HUES6 (cell line): ENCODE data around the gene PDE4D.

Source experiments
- H3K27ac ChIP-seq: 2 replicates; pipeline ENCODE4 v1.7.0; 2013; ENCODE audit warnings: low read depth, mild to moderate bottlenecking, low read length, inconsistent platforms
- H3K27me3 ChIP-seq: 2 replicates; pipeline ENCODE4 v1.6.1; 2013; ENCODE audit warnings: low read length; ENCODE audit not compliant: control insufficient read depth, insufficient read depth
- H3K36me3 ChIP-seq: 2 replicates; pipeline ENCODE4 v1.6.1; 2013; ENCODE audit warnings: low read length; ENCODE audit not compliant: control insufficient read depth, insufficient read depth
- H3K4me1 ChIP-seq: 2 replicates; pipeline ENCODE4 v1.6.1; 2013; ENCODE audit warnings: low read length; ENCODE audit not compliant: control insufficient read depth, insufficient read depth
- H3K4me3 ChIP-seq: 2 replicates; pipeline ENCODE4 v1.5.1; 2013; ENCODE audit warnings: low read depth, low read length
- H3K9ac ChIP-seq: one replicate; pipeline ENCODE4 v1.6.1; 2013; ENCODE audit warnings: mild to moderate bottlenecking, low read length
- H3K9me3 ChIP-seq: 2 replicates; pipeline ENCODE4 v1.6.1; 2013; ENCODE audit warnings: low read depth, low read length; ENCODE audit not compliant: control insufficient read depth, insufficient read depth

PDE4D gene

GRCh38 chr5:59371525-59372127 is 521.9 kb downstream of the PDE4D start:
- Histone ChIP-seq H3K9ac (no peak overlapping the region), H3K27me3 (no peaks in the 10 kb centered on the region), H3K4me1 (peaks cover 7% of the 10 kb centered on the region), H3K4me3 (no peak overlapping the region), H3K36me3 (no peaks in the 10 kb centered on the region), H3K9me3 (peaks cover 10% of the 10 kb centered on the region; the same call in 1 of the 2 replicates), H3K27ac (no peak overlapping the region)

- Histone ChIP-seq H3K27me3 (no peaks in the 10 kb centered on the region), H3K27ac (no peak overlapping the region), H3K4me3 (no peak overlapping the region), H3K9ac (no peak overlapping the region), H3K4me1 (peaks cover 7% of the 10 kb centered on the region), H3K9me3 (0 out of 2 replicates have a peak, but pooled peaks cover 6% of the 10 kb centered on the region), H3K36me3 (no peaks in the 10 kb centered on the region)
These were observed 524.6 kb downstream of the PDE4D start for GRCh38 chr5:59368951-59369350.

GRCh38 chr5:59367791-59368394 is 525.6 kb downstream of the PDE4D start:
- Histone ChIP-seq H3K36me3 (no peaks in the 10 kb centered on the region), H3K27ac (no peak overlapping the region), H3K9ac (no peak overlapping the region), H3K9me3 (no peaks in the 10 kb centered on the region), H3K27me3 (no peaks in the 10 kb centered on the region), H3K4me1 (peaks cover 7% of the 10 kb centered on the region), H3K4me3 (no peak overlapping the region)

- H3K4me1 ChIP-seq = peaks cover 7% of the 10 kb centered on the region
- no peak overlapping the region for H3K9ac ChIP-seq
- no peaks in the 10 kb centered on the region for H3K36me3 ChIP-seq
- no peak overlapping the region for H3K27ac ChIP-seq
- no peaks in the 10 kb centered on the region for H3K27me3 ChIP-seq
- no peaks in the 10 kb centered on the region for H3K9me3 ChIP-seq
- H3K4me3 ChIP-seq = no peak overlapping the region
These were observed 526.7 kb downstream of the PDE4D start for GRCh38 chr5:59366784-59367183.

GRCh38 chr5:59362438-59362837 is 531.1 kb downstream of the PDE4D start:
- peaks cover 25% of the 10 kb centered on the region for H3K4me1 ChIP-seq
- no peak overlapping the region for H3K27ac ChIP-seq

GRCh38 chr5:59361454-59361853 is 532.1 kb downstream of the PDE4D start:
- H3K36me3 ChIP-seq = no peaks in the 10 kb centered on the region

More at GRCh38 chr5:59362438-59362837, 531.1 kb downstream of the PDE4D start:
- no peak overlapping the region for H3K9ac ChIP-seq
- H3K27me3 ChIP-seq = no peaks in the 10 kb centered on the region
- H3K4me3 ChIP-seq = no peak overlapping the region
- no peaks in the 10 kb centered on the region for H3K36me3 ChIP-seq
- no peaks in the 10 kb centered on the region for H3K9me3 ChIP-seq

GRCh38 chr5:59360130-59360555 is 533.4 kb downstream of the PDE4D start:
- Histone ChIP-seq H3K4me3 (no peak overlapping the region), H3K27me3 (no peaks in the 10 kb centered on the region), H3K4me1 (peaks cover 38% of the 10 kb centered on the region), H3K9me3 (no peaks in the 10 kb centered on the region), H3K9ac (no peak overlapping the region), H3K27ac (no peak overlapping the region), H3K36me3 (no peaks in the 10 kb centered on the region)

More at GRCh38 chr5:59361454-59361853, 532.1 kb downstream of the PDE4D start:
- Histone ChIP-seq H3K9ac (no peak overlapping the region), H3K4me1 (peaks cover 35% of the 10 kb centered on the region), H3K9me3 (no peaks in the 10 kb centered on the region), H3K4me3 (no peak overlapping the region), H3K27me3 (no peaks in the 10 kb centered on the region), H3K27ac (no peak overlapping the region)

GRCh38 chr5:59358005-59358861 is 535.3 kb downstream of the PDE4D start:
- H3K9ac ChIP-seq = peak overlapping the region; percentile 7

GRCh38 chr5:59357381-59357977 is 536.0 kb downstream of the PDE4D start:
- Histone ChIP-seq H3K36me3 (no peaks in the 10 kb centered on the region), H3K9me3 (no peaks in the 10 kb centered on the region), H3K4me1 (peaks cover 38% of the 10 kb centered on the region), H3K4me3 (no peak overlapping the region), H3K27ac (no peak overlapping the region; the same call in 1 of the 2 replicates), H3K27me3 (no peaks in the 10 kb centered on the region), H3K9ac (no peak overlapping the region)

More at GRCh38 chr5:59358005-59358861, 535.3 kb downstream of the PDE4D start:
- Histone ChIP-seq H3K27ac (peak overlapping the region; percentile 0; the same call in 1 of the 2 replicates), H3K4me3 (no peak overlapping the region), H3K4me1 (peaks cover 38% of the 10 kb centered on the region), H3K36me3 (no peaks in the 10 kb centered on the region), H3K9me3 (no peaks in the 10 kb centered on the region), H3K27me3 (no peaks in the 10 kb centered on the region)

- Histone ChIP-seq H3K36me3 (no peaks in the 10 kb centered on the region), H3K9me3 (no peaks in the 10 kb centered on the region), H3K27ac (no peak overlapping the region; the same call in 1 of the 2 replicates), H3K27me3 (no peaks in the 10 kb centered on the region), H3K4me1 (peaks cover 38% of the 10 kb centered on the region), H3K4me3 (peak overlapping the region; percentile 19; the same call in 1 of the 2 replicates), H3K9ac (no peak overlapping the region)
These were observed 536.6 kb downstream of the PDE4D start for GRCh38 chr5:59356813-59357380.
